ENCODE data around the gene ZDHHC24. TPM values are rescaled to one million over a fixed set of nuclear protein-coding genes. Genes with fewer than 3 reads are reported as not detected.

The ZDHHC24 gene
- total RNA-seq, 1 experiment from 2014 or later = 10.5 TPM

- Histone ChIP-seq H4K20me1 (ENCODE audit: insufficient read depth) (no peaks in the 10 kb centered on the region), H3K4me1 (ENCODE audit: control insufficient read depth in 1 of 2, insufficient read depth in 2 of 2, low read length in 2 of 2) (no peaks in the 10 kb centered on the region), H3K4me2 (ENCODE audit: low read length) (no peak overlapping the region), H3K79me2 (ENCODE audit: insufficient read depth, low read length) (no peaks in the 10 kb centered on the region), H3K27me3 (ENCODE audit: insufficient read depth, low read length) (no peaks in the 10 kb centered on the region), H2AFZ (ENCODE audit: low read depth, low read length, poor library complexity, severe bottlenecking) (no peak overlapping the region), H3K9me3 (ENCODE audit: control insufficient read depth in 1 of 2, insufficient read depth in 1 of 2, low read depth in 1 of 2, low read length in 2 of 2) (no peaks in the 10 kb centered on the region), H3K9me2 (ENCODE audit: insufficient read depth) (no peaks in the 10 kb centered on the region), H3K4me3 (replicated peaks in 1 of 2; ENCODE audit: low read depth in 1 of 2, low read length in 2 of 2) (no peak overlapping the region), H3K36me3 (ENCODE audit: control insufficient read depth in 1 of 2, insufficient read depth in 2 of 2, low read length in 2 of 2) (no peaks in the 10 kb centered on the region), H3K27ac (ENCODE audit: low read depth, low read length) (no peak overlapping the region), H3K9ac (ENCODE audit: low read length) (no peak overlapping the region)
- no TSS peak for BruUV-seq (replicated peaks)
- ChIA-PET RAD21 (ENCODE audit: low non-redundant PET in 1 of 2, low total read pairs in 2 of 2, uncharacterized antibody in 2 of 2, unreplicated experiment in 2 of 2) (no interaction called here), POLR2A (no interaction called here), CTCF (no interaction called here)
- DNase-seq (ENCODE audit: low read depth, low spot score) (no peak), ATAC-seq (no peak; the same call in 1 of the 2 replicates)
- intact Hi-C loops (cut with micrococcal nuclease) = no loop called here
- TF ChIP-seq MAX (IDR thresholded peaks at IDR 0.05) = no peak
- TF ChIP-seq TCF7L2 (IDR thresholded peaks at IDR 0.05; ENCODE audit: borderline replicate concordance, extremely low read depth, insufficient read depth, insufficient read length) = no peak
- no peak for TF ChIP-seq ELF1 (IDR thresholded peaks at IDR 0.05; ENCODE audit: borderline replicate concordance, low read depth)
- TF ChIP-seq SP1 (IDR thresholded peaks at IDR 0.05; ENCODE audit: low read depth) = no peak
- no peak for TF ChIP-seq POLR2AphosphoS5 (IDR thresholded peaks at IDR 0.05; ENCODE audit: low read depth, low read length)
- no peak for TF ChIP-seq CEBPB (IDR thresholded peaks at IDR 0.05; ENCODE audit: low read depth)
- TF ChIP-seq CTCF (IDR thresholded peaks at IDR 0.05 in 2 of 3, conservative IDR thresholded peaks at IDR 0.05 in 1 of 3; ENCODE audit: borderline replicate concordance in 1 of 3, insufficient read depth in 1 of 3, low read depth in 2 of 3, low read length in 2 of 3) = no peak
- TF ChIP-seq EZH2phosphoT487 (IDR thresholded peaks at IDR 0.05; ENCODE audit: borderline replicate concordance) = no peak
- no peak for TF ChIP-seq POLR2A (IDR thresholded peaks at IDR 0.05; ENCODE audit: borderline replicate concordance, extremely low read depth, insufficient read depth, insufficient read length)
- no peak for TF ChIP-seq EGR1 (IDR thresholded peaks at IDR 0.05; ENCODE audit: low read depth)
- no peak for TF ChIP-seq ATF3 (IDR thresholded peaks at IDR 0.05)
- no peak for TF ChIP-seq CBX3 (IDR thresholded peaks at IDR 0.05; ENCODE audit: low read depth)
- TF ChIP-seq ZBTB33 (IDR thresholded peaks at IDR 0.05; ENCODE audit: extremely low read depth, insufficient replicate concordance, low read length) = no peak
Measured at GRCh38 chr11:66559142-66559865, 13.5 kb upstream of the ZDHHC24 start.

All from HCT116 (cell line).